Left kidney (tissue), 2 donors: ENCODE measurements around the gene QSOX2. TPM values are rescaled to one million over a fixed set of nuclear protein-coding genes. Genes with fewer than 3 reads are reported as not detected.
A peak's percentile ranks its signal among the peaks of the same experiment; 100 is the strongest.

Experiments
- DNase-seq: peaks from one replicate; pipeline ENCODE4 v3.0.0-alpha.2; 2013
- polyA plus RNA-seq: library from polyadenylated mRNA; unstranded; fragments of 120-200 nt; gene quantifications from one replicate; pipeline ENCODE4 v1.2.1, GENCODE V29; 2013; ENCODE audit not compliant: insufficient read length

The QSOX2 gene
- polyA plus RNA-seq, 1 donor: 18.6 TPM

DNA sequence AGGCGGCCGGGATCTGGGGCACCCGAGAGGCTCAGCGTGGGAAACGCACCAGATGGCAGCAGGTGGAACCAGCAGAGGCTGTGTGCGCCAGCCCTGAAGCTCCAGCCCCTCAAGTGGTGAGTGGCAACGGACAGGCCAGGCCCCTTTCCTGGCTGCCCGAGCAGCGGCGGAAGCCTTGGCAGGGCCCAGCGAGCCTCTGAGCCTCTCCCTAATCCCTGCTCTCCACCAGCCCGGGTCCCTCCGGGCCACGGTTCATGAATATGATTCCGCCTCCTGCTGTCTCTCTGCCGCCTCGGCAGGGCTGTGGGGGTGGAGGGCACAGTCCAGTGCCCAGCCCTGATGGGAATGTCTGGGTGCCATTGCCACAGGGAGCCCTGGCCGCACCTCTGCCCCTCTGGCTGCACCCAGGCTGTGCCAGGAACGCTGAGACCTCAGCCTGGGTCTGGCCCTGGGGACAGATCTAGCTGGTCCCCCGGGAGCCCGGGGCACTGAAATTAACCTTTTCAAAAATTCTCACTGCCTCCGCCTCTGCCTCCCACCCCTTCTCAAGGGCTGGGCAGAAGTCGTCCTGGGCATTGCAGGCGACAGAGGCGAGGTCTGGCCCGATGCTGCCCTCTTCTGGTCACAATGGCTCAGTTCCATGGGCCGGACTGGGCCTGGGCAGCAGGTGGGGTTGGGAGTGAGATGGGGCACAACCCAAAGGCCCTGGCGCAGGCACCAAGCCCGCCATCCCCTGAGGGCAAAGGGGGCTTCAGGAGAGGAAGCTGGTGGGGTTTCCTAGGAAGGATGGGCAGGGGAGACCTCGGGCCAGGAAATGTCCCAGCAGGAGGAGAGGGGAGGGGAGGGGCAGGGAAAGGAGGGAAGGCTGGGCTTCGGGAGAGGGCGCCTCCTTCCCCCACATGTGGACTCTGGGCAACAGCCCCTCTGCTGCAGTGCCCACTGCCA, 38.0 kb upstream of the QSOX2 start:
- DNase-seq: peak; percentile 72

GRCh38 chr9:136282272-136282861, 36.8 kb upstream of the QSOX2 start:
- DNase-seq: no peak

DNA sequence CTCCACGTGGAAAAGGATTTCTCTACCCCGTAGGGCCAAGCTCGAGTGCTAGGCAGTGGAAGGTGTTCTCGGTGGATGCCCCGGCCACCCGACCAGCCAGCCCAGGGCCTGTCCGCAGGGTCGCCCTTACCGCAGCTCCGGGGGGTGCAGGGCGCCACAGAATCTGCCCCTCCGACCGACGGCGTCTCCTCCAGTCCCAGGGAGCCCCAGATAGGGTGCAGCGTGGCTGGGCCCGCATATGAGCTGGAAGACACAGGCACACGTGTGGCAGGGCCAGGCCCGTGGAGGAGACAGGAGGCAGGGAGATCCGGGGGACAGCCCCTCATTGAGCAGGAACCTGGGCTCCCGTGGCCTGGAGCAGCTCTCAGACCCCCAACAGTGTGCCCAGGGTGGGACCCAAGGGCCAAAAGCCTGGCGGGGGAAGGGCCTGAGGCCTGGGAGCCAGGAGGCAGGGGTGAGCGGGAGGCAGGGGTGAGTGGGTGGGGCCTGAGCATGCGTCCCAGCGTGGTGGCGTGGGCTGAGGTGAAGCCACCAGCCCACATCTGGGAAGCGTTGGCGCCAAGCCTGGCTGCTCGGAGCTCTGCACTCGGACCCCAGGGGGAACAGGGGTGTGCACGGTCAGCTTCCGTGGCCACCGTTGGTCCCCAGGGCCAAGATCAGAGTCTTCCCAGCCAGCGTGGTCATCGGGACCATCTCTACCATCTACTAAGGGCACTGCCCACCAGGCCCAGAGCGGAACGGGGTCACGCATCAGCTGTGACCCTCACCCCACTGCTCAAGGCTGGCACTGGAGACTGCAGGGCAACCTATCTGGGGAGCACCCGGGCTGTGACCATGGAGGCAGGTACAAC, 36.0 kb upstream of the QSOX2 start:
- DNase-seq: no peak

- no peak for DNase-seq
These were observed 35.1 kb upstream of the QSOX2 start for GRCh38 chr9:136280535-136281315.

- DNase-seq: no peak
These were observed 33.9 kb upstream of the QSOX2 start for GRCh38 chr9:136279471-136279870.

DNA sequence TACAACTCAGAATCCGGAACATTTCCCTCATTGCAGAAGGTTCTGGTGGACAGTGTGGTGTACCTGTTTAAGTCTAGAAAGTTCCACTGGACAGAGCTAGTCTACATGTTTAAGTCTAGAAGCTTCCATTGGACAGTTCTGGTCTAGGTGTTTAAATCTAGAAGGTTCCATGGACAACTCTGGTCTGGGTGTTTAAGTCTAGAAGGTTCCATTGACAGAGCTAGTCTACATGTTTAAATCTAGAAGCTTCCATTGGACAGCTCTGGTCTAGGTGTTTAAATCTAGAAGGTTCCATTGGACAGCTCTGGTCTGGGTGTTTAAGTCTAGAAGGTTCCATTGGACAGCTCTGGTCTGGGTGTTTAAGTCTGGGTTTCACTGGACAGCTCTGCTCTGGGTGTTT, 33.3 kb upstream of the QSOX2 start:
- no peak for DNase-seq

DNA sequence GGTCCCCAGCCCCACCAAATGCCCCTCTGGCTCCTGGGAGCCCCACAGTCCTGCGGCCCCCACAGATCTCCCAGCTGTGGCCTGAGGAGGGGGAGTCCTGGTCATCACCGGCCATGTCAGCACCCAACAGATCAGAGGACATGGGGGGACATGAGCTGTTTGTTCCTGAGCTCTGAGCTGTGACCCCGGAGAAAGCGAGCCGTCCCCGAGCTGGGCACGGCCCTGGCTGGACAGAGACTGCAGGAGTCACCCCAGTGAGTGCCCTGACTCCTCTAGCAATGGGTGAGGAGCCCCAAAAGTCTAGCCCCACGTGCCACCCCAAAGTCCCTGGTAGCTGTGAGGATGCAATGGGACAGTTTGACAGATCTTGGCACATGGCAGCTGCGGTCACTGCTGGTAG, 32.6 kb upstream of the QSOX2 start:
- DNase-seq: no peak

- DNase-seq: no peak
These were observed 32.1 kb upstream of the QSOX2 start for GRCh38 chr9:136277746-136278145.

DNA sequence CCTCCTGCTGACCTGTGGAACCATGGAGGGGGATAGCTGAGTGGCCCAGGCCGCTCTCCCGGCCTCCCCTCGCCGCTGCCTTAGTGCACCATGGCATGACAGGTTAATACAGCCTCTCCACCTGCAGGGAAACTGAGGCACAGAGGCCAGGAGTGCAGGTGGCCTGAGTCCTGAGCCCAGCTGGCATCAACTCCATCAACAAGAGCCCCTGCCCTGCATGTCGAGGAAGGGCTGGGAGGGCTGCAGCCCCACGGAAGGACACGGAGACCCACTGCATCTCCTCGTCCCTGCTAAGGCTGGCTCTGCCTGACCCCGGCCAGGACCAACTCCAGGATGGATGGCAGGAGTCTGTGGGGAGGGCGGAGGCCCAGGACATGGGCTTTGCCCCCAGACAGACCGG, 31.1 kb upstream of the QSOX2 start:
- DNase-seq: no peak

GRCh38 chr9:136275655-136276429, 30.2 kb upstream of the QSOX2 start:
- no peak for DNase-seq

DNA sequence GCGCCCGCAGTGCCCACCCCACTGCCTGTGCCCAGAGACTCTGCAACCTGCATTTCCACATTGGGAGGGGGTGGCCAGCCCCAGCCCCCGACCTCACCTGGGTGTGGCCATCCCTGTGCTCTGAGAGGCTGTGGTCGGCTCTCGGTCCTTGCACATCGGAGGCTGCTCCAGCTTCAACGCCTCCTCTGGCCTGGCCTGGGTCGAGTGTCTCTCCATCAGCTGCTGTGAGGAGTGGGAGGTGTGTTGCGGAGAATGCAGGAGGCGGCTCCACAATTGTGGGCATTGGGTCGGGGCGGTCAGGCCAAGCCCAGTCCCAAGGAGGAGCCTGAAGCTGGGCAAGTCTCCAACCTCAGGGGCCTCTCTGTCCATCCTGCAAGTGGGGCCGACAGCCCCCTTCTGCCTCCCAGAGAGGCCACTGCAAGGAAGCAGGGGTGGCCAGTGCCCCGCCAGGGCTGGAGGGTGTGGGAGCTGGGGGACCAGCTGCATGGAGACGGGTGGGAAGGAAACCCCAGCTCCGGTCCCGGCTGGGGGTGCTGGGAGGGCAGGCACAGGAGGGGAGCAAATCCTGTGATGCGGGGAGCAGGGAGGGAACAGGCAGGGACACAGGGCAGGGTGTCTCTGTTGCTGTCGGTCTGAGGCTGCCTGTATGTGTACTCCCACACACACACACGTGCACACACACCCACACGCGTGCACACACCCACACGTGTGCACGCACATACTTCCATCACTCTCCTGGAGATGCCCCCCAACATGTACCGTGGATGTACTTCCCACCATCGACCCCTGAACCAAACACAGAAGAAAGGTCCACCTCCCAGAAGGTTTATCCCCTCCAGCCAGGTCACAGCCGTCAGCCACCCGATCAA, 29.4 kb upstream of the QSOX2 start:
- DNase-seq: no peak

- DNase-seq: no peak
These were observed 28.5 kb upstream of the QSOX2 start for GRCh38 chr9:136273921-136274785.

- no peak for DNase-seq
These were observed 27.7 kb upstream of the QSOX2 start for GRCh38 chr9:136273244-136273865.

DNA sequence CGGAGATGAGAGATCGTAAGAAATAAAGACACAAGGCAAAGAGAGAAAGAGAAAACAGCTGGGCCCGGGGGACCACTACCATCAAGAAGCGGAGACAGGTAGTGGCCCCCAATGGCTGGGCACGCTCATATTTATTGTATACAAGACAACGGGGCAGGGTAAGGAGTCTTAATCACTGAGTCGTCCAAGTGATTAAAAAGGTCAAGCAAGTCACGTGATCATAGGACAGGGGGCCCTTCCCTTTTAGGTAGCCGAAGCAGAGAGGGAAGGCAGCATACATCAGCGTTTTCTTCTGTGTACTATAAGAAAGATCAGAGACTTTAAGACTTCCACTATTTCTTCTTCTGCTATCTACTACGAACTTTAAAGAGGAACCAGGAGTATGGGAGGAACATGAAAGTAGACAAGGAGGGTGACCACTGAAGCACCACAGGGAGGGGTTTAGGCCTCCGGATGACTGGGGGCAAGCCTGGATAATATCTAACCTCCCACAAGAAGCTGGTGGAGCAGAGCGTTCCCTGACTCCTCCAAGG, 24.6 kb upstream of the QSOX2 start:
- DNase-seq: no peak

DNA sequence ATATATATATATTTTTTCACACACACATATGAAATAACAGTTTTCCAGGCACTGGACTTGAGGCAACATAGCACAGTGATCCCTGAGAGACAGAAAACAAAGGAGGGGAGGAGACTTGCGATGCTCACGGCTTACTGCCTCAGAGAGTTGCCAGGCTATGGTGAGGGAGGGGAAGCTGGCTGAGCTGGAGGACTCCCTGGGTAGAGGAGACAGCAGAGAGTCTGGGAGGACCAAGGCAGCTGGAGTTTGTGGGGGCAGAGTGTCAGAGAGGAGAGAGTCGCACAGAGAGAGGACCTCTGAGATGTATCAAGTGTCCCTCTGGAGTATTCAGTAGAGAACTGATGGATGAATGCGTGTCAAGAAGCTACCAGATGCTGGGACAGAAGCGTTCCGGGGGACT, 23.1 kb upstream of the QSOX2 start:
- no peak for DNase-seq

DNA sequence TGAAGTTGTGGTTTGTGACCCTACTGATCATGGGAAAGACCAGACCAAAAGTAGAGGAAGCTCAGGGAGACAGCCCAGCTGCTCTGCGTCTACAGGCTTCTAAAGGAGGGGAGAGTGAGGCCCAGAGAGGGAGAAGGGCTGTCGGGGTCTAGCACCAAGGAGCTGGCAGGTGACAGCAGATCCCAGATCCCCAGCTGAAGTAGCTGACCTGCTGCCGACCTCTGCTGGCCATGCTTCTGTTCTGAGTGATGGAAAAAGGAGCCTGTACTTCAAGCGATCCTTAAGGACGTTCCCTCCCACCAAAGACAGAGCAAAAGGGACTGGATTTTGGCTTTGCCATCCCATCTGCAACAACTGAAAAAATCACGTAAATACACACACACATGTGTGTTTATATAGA, 22.7 kb upstream of the QSOX2 start:
- no peak for DNase-seq

DNA sequence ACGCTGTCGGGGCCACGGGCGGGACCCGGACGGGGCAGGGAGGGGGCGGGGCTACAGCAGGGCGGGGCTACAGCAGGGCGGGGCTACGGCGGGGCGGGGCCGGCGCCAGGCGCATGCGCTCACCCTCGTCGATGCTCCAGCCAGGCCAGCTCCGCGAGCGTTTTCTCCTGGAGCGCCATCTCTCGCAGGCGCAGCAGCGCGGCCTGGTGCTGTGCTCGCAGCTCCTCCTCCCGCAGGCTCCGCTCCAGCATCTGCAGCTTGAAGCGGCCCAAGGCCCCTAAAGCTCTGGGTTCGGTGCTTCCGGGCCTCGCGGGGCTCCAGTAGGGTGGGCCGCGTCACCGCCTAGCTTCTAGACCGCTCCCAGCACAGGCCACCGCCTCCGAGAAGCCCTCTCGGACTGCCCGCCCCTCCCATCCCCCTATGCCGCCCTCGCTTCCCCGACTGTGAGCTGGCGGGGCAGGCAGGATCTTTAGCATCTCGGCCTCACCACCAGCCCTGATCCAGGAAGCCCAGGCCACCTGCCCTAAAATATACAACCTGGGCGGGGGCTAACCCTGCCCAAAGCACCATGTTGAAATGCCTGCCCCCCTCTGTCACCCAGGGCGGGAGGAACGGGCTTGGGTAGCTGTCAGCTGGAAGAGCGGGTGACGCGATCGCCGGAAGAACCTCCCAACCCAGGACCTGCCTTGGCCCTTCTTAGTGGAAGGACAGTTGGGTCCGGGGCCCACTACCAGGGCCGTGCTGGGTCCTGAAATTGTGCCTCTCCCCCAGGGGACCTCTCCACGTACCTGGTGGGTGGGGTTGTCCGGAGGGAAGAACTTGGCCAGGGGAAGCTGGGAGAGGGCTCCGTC, 21.9 kb upstream of the QSOX2 start:
- peak; percentile 53 for DNase-seq
